Gastrocnemius medialis (tissue), 4 donors: ENCODE results near the gene MPZL3.

ENCODE experiments used
- POLR2A ChIP-seq, 2 donors: fragments of 450-650 bp; IDR thresholded peaks; one replicate each; pipeline ENCODE4 v1.6.1; 2017; ENCODE audit warnings: antibody characterized with exemption in 2 of 2, mild to moderate bottlenecking in 2 of 2, moderate library complexity in 2 of 2
- TF ChIP-seq, protein P1 (sequence below), 5 experiments: fragments of 450-650 bp in 3 of 5; fragments of 200-600 bp in 2 of 5; sonication (generic) in 2 of 5; IDR thresholded peaks in 4 of 5; conservative IDR thresholded peaks in 1 of 5; 1 replicate in 4 of 5; 2 replicates in 1 of 5; pipeline ENCODE4 v1.5.1; 2016 to 2019; ENCODE audit warnings: antibody characterized with exemption in 5 of 5, mild to moderate bottlenecking in 3 of 5, moderate library complexity in 3 of 5

DNA sequence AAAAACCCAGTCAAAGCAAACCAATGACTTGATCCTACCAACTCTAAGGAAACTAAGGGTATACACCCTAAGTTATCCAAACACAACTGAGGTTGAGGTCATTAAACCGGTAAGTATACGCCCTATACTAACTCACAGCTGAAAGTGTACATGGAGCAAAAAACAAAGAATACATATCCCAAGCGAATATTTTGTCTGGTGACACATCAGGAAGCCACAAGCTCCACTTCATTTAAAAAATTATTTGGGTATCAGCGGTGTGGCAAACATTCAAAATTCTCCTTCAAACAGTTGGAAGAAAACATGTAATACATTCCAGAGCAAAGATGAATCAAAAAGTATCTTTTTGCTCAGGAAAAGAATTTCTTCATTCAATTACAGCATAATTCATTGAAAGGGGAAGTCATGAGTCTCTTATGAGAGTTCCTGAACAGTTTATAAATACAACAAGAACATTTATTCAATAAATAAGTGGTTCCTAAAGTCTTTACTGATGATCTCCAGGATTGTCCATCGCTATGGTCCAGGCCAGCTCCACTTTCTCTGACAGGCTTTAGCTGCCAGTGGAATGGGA is 22.8 kb downstream of the MPZL3 start:
- TF ChIP-seq, protein P1, sequence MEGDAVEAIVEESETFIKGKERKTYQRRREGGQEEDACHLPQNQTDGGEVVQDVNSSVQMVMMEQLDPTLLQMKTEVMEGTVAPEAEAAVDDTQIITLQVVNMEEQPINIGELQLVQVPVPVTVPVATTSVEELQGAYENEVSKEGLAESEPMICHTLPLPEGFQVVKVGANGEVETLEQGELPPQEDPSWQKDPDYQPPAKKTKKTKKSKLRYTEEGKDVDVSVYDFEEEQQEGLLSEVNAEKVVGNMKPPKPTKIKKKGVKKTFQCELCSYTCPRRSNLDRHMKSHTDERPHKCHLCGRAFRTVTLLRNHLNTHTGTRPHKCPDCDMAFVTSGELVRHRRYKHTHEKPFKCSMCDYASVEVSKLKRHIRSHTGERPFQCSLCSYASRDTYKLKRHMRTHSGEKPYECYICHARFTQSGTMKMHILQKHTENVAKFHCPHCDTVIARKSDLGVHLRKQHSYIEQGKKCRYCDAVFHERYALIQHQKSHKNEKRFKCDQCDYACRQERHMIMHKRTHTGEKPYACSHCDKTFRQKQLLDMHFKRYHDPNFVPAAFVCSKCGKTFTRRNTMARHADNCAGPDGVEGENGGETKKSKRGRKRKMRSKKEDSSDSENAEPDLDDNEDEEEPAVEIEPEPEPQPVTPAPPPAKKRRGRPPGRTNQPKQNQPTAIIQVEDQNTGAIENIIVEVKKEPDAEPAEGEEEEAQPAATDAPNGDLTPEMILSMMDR (IDR thresholded peaks at IDR 0.05 in 4 of 5, conservative IDR thresholded peaks at IDR 0.05 in 1 of 5) = no peak
- no peak for TF ChIP-seq POLR2A (IDR thresholded peaks at IDR 0.05)
